GM13977 (cell line): Measurements from ENCODE around the gene AFF1.
"Not testable (repeated sequence)": the region's sequence is repeated elsewhere in the genome, so short reads cannot be mapped to it uniquely, and the experiment has no call there.

Experiments
- DNase-seq: peaks from one replicate; pipeline ENCODE4 v3.0.0; 2012; ENCODE audit warnings: low spot score
- CTCF ChIP-seq: IDR thresholded peaks from 2 replicates; pipeline ENCODE4 v1.5.1; 2012; ENCODE audit warnings: mild to moderate bottlenecking, control low read depth; ENCODE audit not compliant: insufficient read depth; ENCODE audit errors: extremely low read depth, missing control alignments
- in situ Hi-C: fragments of 300-500 bp; cut with MboI; formaldehyde crosslinking; loops from one replicate; pipeline ENCODE4 v1.12.0; 2022; ENCODE audit warnings: low sequenced_read_pairs, low pct_unique_long_range_greater_than_20kb, mixed read lengths, inconsistent platforms; ENCODE audit not compliant: unreplicated experiment

The AFF1 gene

DNA sequence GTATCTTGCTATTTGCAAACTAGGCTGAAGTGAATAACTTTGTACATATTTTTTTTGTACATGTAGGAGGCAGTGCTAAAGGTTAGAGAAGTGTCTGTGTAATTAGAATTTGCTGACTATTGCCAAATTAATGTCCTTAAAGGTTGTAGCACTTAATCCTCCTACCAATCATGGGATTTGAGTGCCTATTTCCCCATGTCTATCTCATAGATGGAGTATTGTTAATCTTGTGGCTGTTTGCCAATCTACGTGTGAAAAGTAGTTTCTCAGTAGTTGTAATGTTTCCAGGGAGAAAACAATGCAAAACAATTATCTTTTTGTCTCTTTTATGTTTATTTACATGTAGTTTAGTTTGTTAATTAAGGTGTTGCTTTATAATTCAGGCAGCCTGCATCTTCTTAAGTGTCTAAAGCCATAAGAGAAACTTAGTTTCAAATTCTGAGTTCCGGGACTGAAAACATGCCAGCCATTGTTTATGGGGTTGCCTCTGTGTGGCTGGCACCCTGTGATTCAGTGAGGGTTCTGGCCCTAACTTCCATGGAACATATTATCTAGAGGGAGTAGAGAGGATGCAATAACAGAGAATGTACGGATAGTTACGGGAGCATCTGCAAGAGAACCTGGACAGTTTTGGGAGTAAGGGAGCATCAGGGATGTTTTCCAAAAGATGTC is 143.2 kb downstream of the AFF1 start:
- no peak for DNase-seq
- in situ Hi-C loops = no loop called here
- TF ChIP-seq CTCF = no peak

- in situ Hi-C loops = no loop called here
- DNase-seq = no peak
Observed at GRCh38 chr4:87078987-87079486, 144.2 kb downstream of the AFF1 start.

GRCh38 chr4:87079967-87080366 is 145.2 kb downstream of the AFF1 start:
- in situ Hi-C loops = no loop called here
- TF ChIP-seq CTCF = no peak
- no peak for DNase-seq

More at GRCh38 chr4:87078987-87079486, 144.2 kb downstream of the AFF1 start:
- TF ChIP-seq CTCF = no peak

DNA sequence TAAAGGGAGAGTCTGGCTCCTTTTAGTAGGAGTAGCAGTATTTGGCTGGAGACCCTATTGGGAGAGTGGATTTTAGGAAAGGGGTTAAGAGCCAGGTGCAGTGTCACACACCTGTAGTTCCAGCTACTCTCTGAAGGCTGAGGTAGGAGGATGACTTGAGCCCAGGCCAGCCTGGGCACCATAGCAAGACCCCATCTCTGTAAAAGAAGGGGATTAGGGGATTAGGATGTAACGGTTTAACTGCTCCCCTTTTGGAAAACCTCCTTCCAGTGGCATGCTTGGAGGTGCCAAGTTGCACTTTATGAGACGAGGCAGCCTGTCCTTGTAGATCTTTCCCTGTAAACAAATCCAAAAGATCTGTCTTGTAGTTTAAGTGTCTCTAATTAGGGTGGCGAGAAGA is 145.7 kb downstream of the AFF1 start:
- no peak for TF ChIP-seq CTCF
- DNase-seq = no peak
- in situ Hi-C loops = no loop called here

DNA sequence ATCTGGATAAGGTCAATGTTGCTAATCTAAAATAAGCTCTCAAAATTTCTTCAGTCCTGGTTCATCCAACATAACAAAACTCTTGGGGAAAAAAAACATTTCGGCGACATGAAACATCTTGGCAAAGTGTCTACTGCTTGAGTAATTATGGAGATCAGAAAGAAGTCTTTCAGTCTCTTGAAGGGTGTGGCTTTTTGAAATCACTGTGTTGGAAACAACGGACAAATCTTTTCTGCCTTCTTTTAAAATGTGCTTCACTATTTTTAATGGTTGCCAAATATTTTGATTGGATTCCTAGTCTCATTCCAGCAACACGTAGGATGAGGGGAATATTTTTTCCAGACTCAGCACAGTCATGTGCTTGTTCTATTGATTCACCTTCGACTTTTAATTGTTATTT is 147.0 kb downstream of the AFF1 start:
- DNase-seq = no peak
- no peak for TF ChIP-seq CTCF
- in situ Hi-C loops = no loop called here

DNA sequence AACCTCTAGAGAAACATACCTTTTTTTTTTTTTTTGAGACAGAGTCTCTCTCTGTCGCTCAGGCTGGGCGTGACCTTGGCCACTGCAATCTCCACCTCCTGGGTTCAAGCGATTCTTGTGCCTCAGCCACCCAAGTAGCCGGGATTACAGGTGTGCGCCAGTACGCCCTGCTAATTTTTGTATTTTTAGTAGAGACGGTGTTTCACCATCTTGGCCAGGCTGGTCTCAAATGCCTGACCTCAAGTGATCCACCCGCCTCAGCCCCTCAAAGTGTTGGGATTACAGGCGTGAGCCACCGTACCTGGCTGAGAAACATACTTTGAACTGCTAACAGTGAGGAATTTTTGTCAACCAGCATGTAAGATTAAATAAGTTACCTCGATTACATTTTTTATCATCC is 150.9 kb downstream of the AFF1 start:
- in situ Hi-C loops = not testable (repeated sequence)

GRCh38 chr4:87086143-87086805 is 151.5 kb downstream of the AFF1 start:
- in situ Hi-C loops = no loop called here
- no peak for TF ChIP-seq CTCF
- no peak for DNase-seq

More for the DNA sequence above, 150.9 kb downstream of the AFF1 start:
- DNase-seq = not testable (repeated sequence)
